MCF 10A (cell line): ENCODE measurements around the gene PET117. TPM values are rescaled to one million over a fixed set of nuclear protein-coding genes. Genes with fewer than 3 reads are reported as not detected.

Experiments
- BruUV-seq: library from RNA; stranded (reverse); fragments of 400-500 nt; replicated peaks from 2 replicates; lab custom pipeline; 2021; lab: Mats Ljungman, UMichigan
- CTCF ChIA-PET: fragments of 300-600 bp; sonication (Branson Sonifier 250); formaldehyde crosslinking; extraction: SDS; loops from one replicate; lab custom pipeline; 2021; ENCODE audit warnings: antibody characterized with exemption, inconsistent platforms; lab: Yijun Ruan, JAX
- POLR2A ChIA-PET: fragments of 300-600, 350-650 bp; sonication (Branson Sonifier 250); formaldehyde crosslinking; extraction: SDS; loops from one replicate; lab custom pipeline; 2020; ENCODE audit warnings: antibody characterized with exemption, inconsistent platforms; lab: Yijun Ruan, JAX
- DNase-seq: peaks from one replicate; pipeline ENCODE4 v3.0.0-alpha.2; 2018; ENCODE audit not compliant: unreplicated experiment
- H3K27ac Mint-ChIP-seq: one replicate; pipeline ENCODE4 v1.8.0; 2022; ENCODE audit warnings: mild to moderate bottlenecking, low read depth, mixed read lengths; ENCODE audit not compliant: unreplicated experiment
- H3K27me3 Mint-ChIP-seq: one replicate; pipeline ENCODE4 v1.8.0; 2022; ENCODE audit warnings: mixed read lengths; ENCODE audit not compliant: insufficient read depth, unreplicated experiment
- H3K36me3 Mint-ChIP-seq: one replicate; pipeline ENCODE4 v1.8.0; 2022; ENCODE audit warnings: mild to moderate bottlenecking, moderate library complexity, mixed read lengths; ENCODE audit not compliant: insufficient read depth, unreplicated experiment
- H3K4me1 Mint-ChIP-seq: one replicate; pipeline ENCODE4 v1.8.0; 2022; ENCODE audit warnings: mixed read lengths; ENCODE audit not compliant: insufficient read depth, unreplicated experiment
- H3K4me3 Mint-ChIP-seq: one replicate; pipeline ENCODE4 v1.8.0; 2022; ENCODE audit warnings: mild to moderate bottlenecking, moderate library complexity, mixed read lengths; ENCODE audit not compliant: unreplicated experiment
- H3K9me3 Mint-ChIP-seq: one replicate; pipeline ENCODE4 v1.8.0; 2022; ENCODE audit warnings: mixed read lengths; ENCODE audit not compliant: unreplicated experiment
- intact Hi-C: fragments of 100-400 bp; cut with micrococcal nuclease; formaldehyde crosslinking; loops from 2 replicates; pipeline ENCODE4 v1.14.1; 2022
- total RNA-seq: library from RNA; stranded (reverse); gene quantifications from 2 replicates; pipeline ENCODE4 v1.2.3, GENCODE V29; 2022
- TF ChIP-seq, protein P1 (sequence below): fragments of 200-600 bp; IDR thresholded peaks from one replicate; pipeline ENCODE4 v1.8.0; 2022; ENCODE audit warnings: antibody characterized with exemption, mild to moderate bottlenecking; ENCODE audit not compliant: unreplicated experiment

The PET117 gene
- total RNA-seq, 1 experiment from 2014 or later: 11.9 TPM

DNA sequence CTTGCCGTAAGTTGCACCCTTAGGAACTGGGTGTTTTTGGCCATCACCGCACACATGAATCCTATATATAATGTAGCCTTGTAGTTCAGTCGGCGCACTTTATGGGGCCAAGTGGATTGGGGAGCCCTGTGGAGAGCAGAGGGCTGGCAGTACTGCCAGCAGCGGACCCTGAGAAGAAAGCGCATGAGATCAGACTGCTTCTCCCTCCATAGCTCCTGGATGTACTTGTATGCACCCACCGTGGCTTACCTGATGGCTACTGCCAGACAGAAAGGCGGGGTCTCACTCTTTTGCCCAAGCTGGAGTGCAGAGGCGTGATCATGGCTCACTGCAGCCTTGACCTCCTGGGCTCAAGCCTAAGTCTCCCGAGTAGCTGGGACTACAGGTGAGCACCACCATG is 47.2 kb upstream of the PET117 start:
- no TSS peak for BruUV-seq
- Mint-ChIP-seq H3K27me3 (no peaks in the 10 kb centered on the region), H3K4me3 (no peak overlapping the region), H3K27ac (no peak overlapping the region), H3K4me1 (peaks cover 5% of the 10 kb centered on the region), H3K9me3 (no peaks in the 10 kb centered on the region), H3K36me3 (no peaks in the 10 kb centered on the region)
- ChIA-PET CTCF (interaction anchor here (0.6 to 2.1 kb wide), 3 partner anchors 12 to 192 kb away, joined by 3 to 10 read pairs (median 4); no protein-coding TSS in a partner anchor), POLR2A (interaction anchor here (0.6 to 0.7 kb wide), 2 partner anchors 476 to 477 kb away, joined by 3 read pairs; partner anchors contain the start of gene SMIM26)
- intact Hi-C loops: loop anchor here (1.0 kb wide), 1 partner anchor 186 kb away; no protein-coding TSS in a partner anchor
- TF ChIP-seq, protein P1, sequence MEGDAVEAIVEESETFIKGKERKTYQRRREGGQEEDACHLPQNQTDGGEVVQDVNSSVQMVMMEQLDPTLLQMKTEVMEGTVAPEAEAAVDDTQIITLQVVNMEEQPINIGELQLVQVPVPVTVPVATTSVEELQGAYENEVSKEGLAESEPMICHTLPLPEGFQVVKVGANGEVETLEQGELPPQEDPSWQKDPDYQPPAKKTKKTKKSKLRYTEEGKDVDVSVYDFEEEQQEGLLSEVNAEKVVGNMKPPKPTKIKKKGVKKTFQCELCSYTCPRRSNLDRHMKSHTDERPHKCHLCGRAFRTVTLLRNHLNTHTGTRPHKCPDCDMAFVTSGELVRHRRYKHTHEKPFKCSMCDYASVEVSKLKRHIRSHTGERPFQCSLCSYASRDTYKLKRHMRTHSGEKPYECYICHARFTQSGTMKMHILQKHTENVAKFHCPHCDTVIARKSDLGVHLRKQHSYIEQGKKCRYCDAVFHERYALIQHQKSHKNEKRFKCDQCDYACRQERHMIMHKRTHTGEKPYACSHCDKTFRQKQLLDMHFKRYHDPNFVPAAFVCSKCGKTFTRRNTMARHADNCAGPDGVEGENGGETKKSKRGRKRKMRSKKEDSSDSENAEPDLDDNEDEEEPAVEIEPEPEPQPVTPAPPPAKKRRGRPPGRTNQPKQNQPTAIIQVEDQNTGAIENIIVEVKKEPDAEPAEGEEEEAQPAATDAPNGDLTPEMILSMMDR: no peak
- DNase-seq: no peak

DNA sequence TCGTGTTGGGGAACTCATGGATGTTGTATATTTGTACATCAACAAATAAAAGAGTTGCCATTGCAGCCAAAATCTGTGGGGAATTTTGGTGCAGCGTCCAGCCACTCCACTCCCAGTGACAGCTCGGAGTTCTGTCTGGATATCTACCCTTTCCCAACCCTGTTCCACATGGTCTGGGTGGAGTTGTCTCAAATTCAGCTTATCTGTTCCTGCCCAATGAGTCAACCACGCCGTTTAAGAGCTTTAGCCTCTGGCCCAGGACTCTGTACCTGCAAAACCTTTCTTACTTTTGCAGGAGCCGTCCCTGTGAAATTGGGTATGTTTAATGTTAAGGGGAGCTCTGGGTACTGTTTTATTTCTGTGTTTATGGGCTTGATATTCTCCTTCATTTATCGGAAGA is 46.0 kb upstream of the PET117 start:
- TF ChIP-seq, protein P1: no peak
- DNase-seq: peak; percentile 2
- H3K27me3 Mint-ChIP-seq: no peaks in the 10 kb centered on the region
- no peaks in the 10 kb centered on the region for H3K36me3 Mint-ChIP-seq
- H3K4me3 Mint-ChIP-seq: no peak overlapping the region
- CTCF ChIA-PET: interaction anchor here (0.5 to 0.6 kb wide), 2 partner anchors 39 to 496 kb away, joined by 6 read pairs; no protein-coding TSS in a partner anchor
- BruUV-seq: no TSS peak
- H3K27ac Mint-ChIP-seq: no peak overlapping the region
- POLR2A ChIA-PET: interaction anchor here (0.5 kb wide), 1 partner anchor 202 kb away, joined by 3 read pairs; no protein-coding TSS in a partner anchor
- no peaks in the 10 kb centered on the region for H3K9me3 Mint-ChIP-seq
- intact Hi-C loops: no loop called here
- H3K4me1 Mint-ChIP-seq: peaks cover 5% of the 10 kb centered on the region

GRCh38 chr20:18092890-18093289 is 44.8 kb upstream of the PET117 start:
- no peak overlapping the region for H3K27ac Mint-ChIP-seq
- ChIA-PET CTCF (no interaction called here), POLR2A (interaction anchor here (0.6 kb wide), 1 partner anchor 9 kb away, joined by 4 read pairs; no protein-coding TSS in a partner anchor)
- intact Hi-C loops: no loop called here
- no peaks in the 10 kb centered on the region for H3K9me3 Mint-ChIP-seq
- H3K4me1 Mint-ChIP-seq: peaks cover 5% of the 10 kb centered on the region
- H3K36me3 Mint-ChIP-seq: no peaks in the 10 kb centered on the region
- TF ChIP-seq, protein P1: no peak
- H3K27me3 Mint-ChIP-seq: no peaks in the 10 kb centered on the region
- BruUV-seq: no TSS peak
- H3K4me3 Mint-ChIP-seq: no peak overlapping the region
- no peak for DNase-seq

DNA sequence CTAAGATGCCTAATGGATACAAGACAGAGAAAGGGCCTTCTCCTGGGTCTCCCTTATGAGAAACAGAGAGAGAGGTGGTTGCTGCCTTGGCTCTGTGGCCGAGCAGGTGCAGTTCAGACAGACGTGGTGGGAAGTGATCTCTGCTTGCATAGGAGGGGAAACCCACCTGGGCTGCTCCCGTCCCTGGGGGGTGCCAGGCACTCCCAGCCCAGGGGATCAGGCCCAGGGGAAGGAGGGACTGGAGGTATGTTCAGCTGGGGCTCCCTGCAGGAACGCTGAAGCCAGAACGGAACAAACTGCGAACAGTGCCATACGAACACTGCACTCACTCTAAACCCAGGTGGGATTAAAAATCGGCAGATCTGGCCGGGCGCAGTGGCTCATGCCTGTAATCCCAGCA is 44.3 kb upstream of the PET117 start:
- intact Hi-C loops: no loop called here

More for the DNA sequence above, 44.3 kb upstream of the PET117 start:
- H3K4me3 Mint-ChIP-seq: no peak overlapping the region
- TF ChIP-seq, protein P1: no peak
- H3K27me3 Mint-ChIP-seq: no peaks in the 10 kb centered on the region
- CTCF ChIA-PET: no interaction called here
- BruUV-seq: no TSS peak
- no peaks in the 10 kb centered on the region for H3K36me3 Mint-ChIP-seq
- no peak overlapping the region for H3K27ac Mint-ChIP-seq
- H3K4me1 Mint-ChIP-seq: peaks cover 5% of the 10 kb centered on the region
- H3K9me3 Mint-ChIP-seq: no peaks in the 10 kb centered on the region
- POLR2A ChIA-PET: interaction anchor here (0.6 kb wide), 1 partner anchor 9 kb away, joined by 4 read pairs; no protein-coding TSS in a partner anchor
- DNase-seq: no peak
